SHP77 treated with DMSO at 0.1 percent for 48 hours (cell line): ENCODE data around the gene USP48.
"Not testable (repeated sequence)": the region's sequence is repeated elsewhere in the genome, so short reads cannot be mapped to it uniquely, and the experiment has no call there.

Source experiments
- DNase-seq: peaks from one replicate; lab custom pipeline; 2025; lab: John Stamatoyannopoulos, UW

The USP48 gene, protein sequence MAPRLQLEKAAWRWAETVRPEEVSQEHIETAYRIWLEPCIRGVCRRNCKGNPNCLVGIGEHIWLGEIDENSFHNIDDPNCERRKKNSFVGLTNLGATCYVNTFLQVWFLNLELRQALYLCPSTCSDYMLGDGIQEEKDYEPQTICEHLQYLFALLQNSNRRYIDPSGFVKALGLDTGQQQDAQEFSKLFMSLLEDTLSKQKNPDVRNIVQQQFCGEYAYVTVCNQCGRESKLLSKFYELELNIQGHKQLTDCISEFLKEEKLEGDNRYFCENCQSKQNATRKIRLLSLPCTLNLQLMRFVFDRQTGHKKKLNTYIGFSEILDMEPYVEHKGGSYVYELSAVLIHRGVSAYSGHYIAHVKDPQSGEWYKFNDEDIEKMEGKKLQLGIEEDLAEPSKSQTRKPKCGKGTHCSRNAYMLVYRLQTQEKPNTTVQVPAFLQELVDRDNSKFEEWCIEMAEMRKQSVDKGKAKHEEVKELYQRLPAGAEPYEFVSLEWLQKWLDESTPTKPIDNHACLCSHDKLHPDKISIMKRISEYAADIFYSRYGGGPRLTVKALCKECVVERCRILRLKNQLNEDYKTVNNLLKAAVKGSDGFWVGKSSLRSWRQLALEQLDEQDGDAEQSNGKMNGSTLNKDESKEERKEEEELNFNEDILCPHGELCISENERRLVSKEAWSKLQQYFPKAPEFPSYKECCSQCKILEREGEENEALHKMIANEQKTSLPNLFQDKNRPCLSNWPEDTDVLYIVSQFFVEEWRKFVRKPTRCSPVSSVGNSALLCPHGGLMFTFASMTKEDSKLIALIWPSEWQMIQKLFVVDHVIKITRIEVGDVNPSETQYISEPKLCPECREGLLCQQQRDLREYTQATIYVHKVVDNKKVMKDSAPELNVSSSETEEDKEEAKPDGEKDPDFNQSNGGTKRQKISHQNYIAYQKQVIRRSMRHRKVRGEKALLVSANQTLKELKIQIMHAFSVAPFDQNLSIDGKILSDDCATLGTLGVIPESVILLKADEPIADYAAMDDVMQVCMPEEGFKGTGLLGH

GRCh38 chr1:21782868-21783678 is at the start of gene USP48:
TSS of gene USP48 (minus strand) at chr1:21783149. CDS start at chr1:21782957, 192 bp downstream.
- DNase-seq: peak; percentile 90

- DNase-seq: no peak
Measured at GRCh38 chr1:21831454-21831970, 48.6 kb upstream of the USP48 start.

DNA sequence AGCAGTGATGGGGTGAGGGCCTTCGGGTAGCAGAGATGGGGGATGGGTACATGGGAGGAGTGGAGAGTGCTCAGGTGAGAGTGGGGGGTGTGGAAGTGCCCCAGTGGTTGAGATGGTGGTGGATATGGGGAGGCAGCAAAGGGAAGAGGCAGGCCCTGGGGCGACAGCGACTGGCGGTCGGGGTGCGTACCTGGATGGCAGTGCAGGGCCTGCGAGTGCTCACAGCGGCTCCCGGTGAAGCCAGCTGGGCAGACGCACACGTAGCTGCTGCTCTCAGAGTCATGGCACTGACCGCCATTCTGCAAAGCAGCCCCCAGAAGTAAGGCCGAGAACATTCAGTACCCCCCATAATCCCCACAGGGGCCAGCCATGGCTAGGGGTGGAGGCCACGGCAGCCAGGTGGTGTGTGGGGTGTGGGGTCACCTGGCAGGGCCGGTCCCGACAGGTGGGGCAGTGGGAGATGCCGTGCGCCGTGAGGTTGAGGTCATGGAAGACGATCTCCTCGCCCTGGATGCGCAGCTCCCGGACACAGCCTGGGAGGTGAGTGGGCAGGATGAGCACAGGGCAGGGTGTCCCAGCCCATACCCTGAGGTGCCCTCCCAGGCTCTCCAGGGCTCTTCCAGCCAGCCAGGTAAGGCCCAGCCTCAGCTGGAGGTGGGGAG is 48.0 kb upstream of the USP48 start:
- DNase-seq: no peak

GRCh38 chr1:21829294-21829693 is 46.3 kb upstream of the USP48 start:
- no peak for DNase-seq

GRCh38 chr1:21828506-21829210 is 45.7 kb upstream of the USP48 start:
- no peak for DNase-seq

DNA sequence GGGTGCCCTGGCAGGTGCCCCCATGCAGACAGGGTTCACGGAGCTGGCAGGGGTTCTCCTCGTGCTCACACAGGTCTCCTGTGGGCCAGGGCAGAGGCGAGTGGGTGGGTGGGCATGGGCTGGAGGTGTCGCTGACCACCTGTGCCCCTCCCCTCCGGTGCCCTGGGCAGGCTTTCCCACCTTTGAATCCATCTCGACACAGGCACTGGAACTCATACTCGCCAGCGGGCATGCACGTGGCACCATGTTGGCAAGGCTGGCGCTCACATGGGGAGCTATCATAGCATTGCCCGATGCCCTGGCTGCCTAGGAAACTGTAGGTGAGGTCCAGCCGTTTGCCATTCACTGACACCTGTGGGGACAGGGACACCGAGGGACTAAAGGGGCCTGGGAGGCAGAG is 45.1 kb upstream of the USP48 start:
- DNase-seq: no peak

DNA sequence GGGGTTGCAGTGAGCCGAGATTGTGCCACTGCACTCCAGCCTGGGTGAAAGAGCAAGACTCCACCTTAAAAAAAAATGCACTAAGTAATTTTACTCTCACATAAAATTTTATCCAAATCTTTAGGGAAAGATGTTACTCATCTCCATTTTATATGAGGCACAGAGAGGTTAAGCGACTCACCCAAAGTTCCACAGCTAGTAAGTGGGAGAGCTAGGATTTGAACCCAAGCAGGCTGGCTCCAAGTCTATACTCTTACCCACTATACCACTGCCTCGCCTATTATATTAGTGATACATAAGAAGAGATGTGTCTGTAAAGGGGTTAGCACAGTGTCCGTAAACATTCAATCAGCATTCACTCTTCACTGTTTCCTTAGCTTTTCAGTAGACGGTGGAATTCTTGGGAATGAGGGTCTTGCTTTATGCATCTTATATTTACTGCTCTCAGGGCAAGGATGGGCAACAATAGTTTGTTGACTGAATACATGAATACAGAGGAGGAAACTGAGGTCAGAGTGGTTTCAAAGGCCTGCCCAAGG is 44.3 kb upstream of the USP48 start:
- DNase-seq: no peak

GRCh38 chr1:21826694-21827093 is 43.7 kb upstream of the USP48 start:
- DNase-seq: not testable (repeated sequence)

- no peak for DNase-seq
Measured at GRCh38 chr1:21825393-21825792, 42.4 kb upstream of the USP48 start.

GRCh38 chr1:21824926-21825325 is 42.0 kb upstream of the USP48 start:
- no peak for DNase-seq

- no peak for DNase-seq
Measured at GRCh38 chr1:21823980-21824702, 41.2 kb upstream of the USP48 start.

DNA sequence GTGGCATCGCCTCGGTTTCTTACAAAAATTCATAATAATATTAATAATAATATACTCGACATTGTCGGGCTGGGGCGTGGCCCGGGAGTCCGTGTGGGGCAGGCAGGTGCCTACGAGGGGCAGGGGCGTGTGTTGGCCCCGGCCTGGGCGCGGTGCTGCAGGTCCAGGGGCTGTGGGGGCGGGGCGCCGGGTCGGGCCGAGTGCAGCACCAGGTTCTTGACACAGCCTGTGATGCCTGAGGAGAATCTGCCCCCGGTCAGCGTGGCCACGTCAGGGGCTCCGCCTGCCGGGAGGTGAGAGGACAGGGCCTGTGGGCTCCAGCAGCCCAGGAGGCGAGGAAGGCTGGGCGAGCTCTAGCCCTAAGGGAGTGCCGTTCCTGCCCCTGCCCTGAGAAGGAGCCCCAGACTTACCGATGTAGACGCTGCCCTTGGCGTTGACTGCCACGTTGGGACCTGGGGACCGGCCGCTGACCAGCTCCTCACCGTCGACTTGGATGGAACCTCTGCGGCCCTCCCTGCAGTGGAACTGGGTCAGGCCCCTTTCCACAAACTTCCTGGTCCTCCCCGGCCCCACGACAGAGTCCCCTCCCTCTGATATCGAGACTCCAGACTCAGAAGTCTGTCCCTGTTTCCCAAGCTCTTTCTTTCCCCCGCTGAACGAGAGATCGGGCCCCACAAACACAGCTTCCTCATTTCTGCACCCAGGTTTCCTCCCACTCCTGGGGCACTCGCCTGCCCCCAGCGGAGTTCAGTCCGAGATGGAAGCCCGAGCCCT is 40.4 kb upstream of the USP48 start:
- DNase-seq: no peak

GRCh38 chr1:21822349-21822748 is 39.4 kb upstream of the USP48 start:
- no peak for DNase-seq

- no peak for DNase-seq
Measured at GRCh38 chr1:21821385-21822019, 38.6 kb upstream of the USP48 start.

- DNase-seq: no peak
Measured at GRCh38 chr1:21820597-21821232, 37.8 kb upstream of the USP48 start.

- DNase-seq: no peak
Measured at GRCh38 chr1:21818656-21819055, 35.7 kb upstream of the USP48 start.

DNA sequence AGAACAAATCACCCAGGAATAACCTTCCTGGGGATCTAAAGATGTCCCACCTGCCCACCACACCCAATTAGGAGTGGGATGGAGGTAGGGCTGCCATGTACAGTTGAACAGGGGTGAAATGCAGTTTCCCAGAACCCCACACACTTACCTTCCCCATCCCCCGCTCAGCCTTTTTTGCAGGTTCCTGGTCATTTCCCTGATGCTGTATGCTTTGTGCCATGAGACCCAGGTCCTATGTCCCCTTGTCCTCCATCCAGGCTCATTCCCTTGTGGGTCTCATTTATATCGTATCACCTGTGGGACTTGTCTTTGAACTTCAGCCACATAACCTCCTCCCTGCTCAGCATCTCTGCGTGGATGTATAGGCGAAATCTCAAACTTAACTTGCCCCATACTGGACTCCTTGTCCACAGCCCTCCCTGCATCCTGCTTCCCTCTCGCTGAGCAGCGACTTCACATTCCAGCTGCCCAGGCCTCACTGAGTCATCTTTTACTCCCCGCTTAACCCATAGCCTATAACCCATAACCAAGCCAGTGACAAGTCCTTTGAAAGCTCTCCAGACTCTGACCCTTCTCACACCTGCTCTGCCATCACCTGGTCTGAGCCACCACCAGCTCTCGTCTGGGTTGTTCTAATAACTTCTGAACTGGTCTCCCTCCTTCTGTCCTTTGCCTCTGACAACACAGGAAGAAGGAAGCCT is 33.8 kb upstream of the USP48 start:
- no peak for DNase-seq
